DMS 273 (cell line): ENCODE results near the gene SLCO2B1.
A peak's percentile ranks its signal among the peaks of the same experiment; 100 is the strongest.

Experiments used
- DNase-seq: peaks from one replicate; lab custom pipeline; 2025; ENCODE audit not compliant: unreplicated experiment; lab: John Stamatoyannopoulos, UW

The SLCO2B1 gene

GRCh38 chr11:75214411-75214821 lies 63.5 kb downstream of the SLCO2B1 start:
- DNase-seq = peak; percentile 88

DNA sequence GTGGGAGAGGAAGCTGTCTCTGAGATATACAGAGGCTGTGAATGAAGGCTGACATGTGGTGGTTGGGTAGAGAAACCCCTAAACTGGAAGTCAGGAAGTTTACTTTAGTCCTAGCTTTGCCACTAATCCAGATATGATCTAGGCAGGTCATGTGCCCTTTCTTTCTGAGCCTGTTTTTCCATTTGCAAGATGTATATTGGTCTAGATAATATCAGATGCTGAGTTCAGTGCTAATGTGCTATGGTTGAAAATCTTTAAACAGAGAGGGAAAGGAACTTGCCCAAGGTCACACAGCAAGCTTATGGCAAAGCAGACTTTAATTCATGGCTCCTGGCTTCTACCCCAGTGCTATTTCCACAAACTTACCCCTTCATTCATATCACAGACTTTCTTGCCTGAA lies 63.9 kb downstream of the SLCO2B1 start:
- no peak for DNase-seq

GRCh38 chr11:75219869-75220268 lies 69.0 kb downstream of the SLCO2B1 start:
- DNase-seq = no peak

DNA sequence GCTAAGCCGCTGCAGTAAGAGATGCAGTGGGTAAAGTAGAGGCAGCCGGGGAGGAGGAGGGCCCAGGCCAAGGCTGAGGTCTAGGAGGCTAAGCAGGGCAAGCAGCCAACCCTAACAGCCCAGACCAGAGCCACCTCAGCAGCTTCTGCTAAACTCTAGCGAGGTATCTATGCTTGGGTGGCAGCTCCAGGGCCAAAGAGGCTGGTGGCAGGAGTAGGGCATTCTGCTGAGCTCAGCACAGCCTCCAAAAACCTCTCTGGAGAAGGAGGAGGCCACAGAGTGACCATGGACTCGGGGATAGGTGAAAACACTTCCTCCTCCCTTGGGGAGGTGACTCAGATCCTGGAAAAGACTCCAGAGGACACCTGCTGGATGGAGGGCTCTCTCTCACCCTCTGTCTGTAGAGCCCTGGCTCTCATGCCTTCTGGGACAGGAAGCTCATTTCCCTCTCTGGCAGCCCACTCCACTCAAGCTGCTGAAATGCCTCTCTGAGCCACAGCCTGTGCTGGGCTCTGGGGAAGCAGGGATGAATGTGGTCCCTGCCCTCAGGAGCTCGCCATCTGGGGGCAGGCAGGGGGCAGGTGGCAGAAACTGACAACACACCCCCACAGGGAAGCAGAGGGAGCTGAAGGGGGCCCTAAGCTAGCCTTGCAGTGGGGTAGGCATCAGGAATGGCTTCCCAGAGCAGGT lies 73.2 kb downstream of the SLCO2B1 start:
- DNase-seq = no peak

DNA sequence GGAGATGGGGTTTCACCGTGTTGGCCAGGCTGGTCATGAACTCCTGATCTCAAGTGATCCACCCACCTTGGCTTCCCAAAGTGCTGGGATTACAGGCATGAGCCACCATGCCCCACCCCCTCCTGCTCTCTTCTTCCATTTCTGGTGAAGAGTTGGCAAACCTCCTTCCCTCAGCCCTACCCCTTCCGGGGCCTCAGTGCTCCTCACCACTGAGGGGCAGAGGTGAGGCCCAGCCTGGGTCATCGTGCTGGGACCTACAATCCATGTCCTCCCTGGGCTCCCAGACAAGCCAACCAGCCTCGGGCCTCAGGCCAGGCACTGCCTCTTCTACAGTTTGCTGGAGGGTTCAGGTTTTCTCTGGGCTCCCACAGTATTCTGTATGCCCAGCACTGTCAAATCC lies 74.9 kb downstream of the SLCO2B1 start:
- DNase-seq = no peak

DNA sequence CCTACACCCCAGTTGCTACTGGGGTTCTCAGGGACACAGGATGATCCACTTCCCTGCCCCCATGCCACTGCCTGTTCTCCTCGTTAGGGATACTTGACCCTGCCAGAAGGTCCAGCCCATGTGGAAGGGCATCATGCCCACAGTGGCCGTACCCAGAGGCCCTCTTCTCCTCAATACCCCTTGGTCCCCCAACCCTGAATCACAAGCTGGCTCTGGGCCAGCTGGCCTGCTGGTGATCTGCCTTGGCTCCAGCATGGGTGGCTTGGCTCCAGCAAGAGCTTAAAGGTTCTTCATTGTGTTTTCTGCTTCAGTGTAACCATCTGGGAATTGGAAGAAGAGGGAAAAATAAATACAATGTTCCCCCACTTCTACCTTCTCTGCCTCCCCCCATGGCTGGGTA lies 78.6 kb downstream of the SLCO2B1 start:
- DNase-seq = no peak

- no peak for DNase-seq
Observed at GRCh38 chr11:75230621-75231020, 79.7 kb downstream of the SLCO2B1 start.

DNA sequence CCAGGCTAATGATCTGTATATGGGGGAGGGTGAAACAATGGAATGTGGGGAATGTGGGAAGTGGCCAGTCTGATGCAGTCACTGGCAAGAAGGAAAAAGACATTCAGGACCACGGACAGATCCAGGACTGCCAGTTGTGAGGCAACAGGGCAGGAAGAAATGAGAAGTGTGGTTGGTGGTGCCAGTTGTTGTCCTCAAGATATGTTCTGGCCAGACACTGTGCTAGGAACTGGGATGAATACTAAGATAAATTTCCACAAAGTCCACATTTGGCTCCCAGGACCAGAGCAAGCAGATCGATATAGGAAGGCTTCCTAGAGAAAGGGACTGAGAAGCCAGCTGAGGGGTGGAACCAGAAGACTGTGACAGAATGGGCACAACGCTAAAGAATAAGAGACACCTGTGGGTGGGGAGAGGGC lies 82.9 kb downstream of the SLCO2B1 start:
- DNase-seq = peak; percentile 42

DNA sequence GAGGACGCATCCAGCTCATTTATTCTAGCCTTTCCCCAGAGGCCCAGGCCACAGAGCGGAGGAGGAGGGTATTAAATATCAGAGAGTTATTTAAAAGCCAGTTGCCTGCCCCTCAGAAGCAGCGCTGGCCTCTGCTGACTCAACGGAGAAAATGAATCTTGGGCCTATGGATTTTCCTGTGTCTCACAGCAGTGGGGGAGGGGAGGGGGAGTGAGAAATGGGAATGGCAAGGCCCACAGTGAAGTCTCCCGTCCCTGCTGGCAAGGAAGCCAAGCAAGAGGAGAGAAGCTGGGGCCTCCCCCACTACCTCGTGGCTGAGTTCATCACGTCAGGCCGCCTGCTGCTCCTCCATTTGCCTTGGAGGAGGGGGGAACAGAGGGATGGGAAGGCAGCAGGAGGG lies 85.2 kb downstream of the SLCO2B1 start:
- no peak for DNase-seq

DNA sequence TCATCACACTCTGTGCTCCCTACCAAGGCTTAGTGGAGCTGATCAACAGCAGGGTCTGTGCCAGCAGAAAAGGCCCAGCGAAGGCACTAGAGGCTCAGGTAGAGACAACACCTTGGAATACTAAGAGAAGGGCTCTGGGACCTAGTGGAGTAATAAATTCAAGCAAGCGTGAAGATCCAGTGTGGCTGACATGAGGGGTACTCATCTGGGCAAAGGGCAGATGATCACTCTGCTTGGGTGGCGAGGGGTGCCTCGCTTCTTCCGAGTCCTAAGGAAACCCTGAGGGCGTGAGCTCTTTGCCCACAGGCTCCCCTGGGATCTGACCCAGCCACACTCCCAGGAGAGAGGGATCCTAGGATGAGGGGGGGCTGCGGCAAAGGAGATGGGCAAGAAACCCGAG lies 86.1 kb downstream of the SLCO2B1 start:
- DNase-seq = no peak

DNA sequence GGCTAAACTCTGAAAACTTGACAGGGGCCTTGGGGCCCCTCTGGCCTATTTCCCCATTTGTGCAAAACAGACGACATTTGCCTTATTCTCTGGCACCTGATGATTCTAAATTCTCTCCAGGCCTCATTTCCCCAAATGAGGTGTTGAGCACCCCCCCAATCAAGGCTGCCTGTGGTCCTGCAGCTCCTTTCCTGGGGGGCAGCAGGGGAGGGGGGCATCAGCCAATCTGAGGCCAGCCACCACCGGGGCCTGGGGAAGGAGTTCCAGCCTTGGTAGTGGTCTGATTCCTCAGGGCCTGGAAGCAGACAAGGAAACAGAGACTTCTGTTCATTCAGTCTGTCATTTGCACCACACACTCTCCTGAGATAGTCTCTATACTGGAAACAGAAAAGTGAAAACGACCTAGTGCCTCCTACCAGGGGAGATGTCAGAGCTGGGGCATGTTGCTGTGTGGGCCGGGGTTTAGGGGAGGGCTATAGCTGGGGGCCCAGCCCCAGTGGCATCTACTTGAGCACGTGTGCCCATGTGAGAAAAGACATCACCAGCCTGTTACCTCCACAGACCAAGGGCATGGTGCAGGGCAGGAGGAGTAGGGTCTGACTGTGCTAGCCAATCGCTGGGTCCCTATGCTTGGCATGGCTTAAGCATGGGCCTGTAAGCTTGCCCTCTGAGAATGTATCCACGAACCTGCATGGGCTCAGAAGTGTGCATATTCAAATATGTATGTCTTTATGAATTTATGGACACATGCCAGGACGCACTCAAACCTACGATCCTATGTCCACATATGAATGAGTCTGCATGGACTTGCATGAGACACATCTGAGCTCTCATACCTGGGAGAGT lies 87.9 kb downstream of the SLCO2B1 start:
- DNase-seq = no peak

GRCh38 chr11:75239531-75240290 lies 88.8 kb downstream of the SLCO2B1 start:
- no peak for DNase-seq

- DNase-seq = peak; percentile 70
Observed at GRCh38 chr11:75240311-75241035, 89.6 kb downstream of the SLCO2B1 start, which contains the start of gene TPBGL. Gene TPBGL, plus strand, starts transcription at chr11:75240774. Its CDS starts 276 bp downstream, at chr11:75241050.

DNA sequence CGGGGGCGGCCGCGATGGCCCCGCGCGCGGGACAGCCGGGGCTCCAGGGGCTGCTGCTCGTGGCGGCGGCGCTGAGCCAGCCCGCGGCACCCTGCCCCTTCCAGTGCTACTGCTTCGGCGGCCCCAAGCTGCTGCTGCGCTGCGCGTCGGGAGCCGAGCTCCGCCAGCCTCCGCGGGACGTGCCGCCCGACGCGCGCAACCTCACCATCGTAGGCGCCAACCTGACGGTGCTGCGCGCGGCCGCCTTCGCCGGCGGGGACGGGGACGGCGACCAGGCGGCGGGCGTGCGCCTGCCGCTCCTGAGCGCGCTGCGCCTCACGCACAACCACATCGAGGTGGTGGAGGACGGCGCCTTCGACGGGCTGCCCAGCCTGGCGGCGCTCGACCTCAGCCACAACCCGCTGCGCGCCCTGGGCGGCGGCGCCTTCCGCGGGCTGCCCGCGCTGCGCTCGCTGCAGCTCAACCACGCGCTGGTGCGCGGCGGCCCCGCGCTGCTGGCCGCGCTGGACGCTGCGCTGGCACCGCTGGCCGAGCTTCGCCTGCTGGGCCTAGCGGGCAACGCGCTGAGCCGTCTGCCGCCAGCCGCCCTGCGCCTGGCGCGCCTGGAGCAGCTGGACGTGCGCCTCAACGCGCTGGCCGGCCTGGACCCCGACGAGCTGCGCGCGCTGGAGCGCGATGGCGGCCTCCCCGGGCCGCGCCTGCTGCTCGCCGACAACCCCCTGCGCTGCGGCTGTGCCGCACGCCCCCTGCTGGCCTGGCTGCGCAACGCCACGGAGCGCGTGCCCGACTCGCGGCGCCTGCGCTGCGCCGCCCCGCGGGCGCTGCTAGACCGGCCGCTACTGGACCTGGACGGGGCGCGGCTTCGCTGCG lies 90.4 kb downstream of the SLCO2B1 start:
- peak; percentile 91 for DNase-seq

DNA sequence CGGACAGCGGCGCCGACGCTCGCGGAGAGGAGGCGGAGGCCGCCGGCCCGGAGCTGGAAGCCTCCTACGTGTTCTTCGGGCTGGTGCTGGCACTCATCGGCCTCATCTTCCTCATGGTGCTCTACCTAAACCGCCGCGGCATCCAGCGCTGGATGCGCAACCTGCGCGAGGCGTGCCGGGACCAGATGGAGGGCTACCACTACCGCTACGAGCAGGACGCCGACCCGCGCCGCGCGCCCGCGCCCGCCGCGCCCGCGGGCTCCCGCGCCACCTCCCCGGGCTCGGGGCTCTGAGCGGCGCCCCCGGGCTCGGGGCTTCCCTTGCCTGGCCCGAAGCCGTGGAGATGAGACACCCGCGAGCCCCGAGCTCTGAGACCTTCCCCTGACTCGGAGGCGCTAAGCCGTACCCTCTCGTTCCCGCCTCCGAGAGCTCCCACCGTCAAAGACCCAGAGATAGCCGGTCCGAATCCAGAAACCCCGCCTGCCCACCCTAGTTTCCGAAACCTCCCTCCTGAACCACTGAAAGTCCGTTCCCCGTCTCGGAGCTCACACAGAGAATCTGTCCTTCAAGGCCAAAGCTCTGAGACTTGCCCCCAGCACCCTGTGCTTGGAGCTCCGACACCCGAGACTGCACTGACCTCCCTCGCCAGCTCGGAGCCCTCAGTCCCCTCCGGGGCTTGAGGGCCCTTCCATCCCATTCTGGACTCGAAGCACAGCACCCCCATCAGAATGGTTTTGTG lies 91.2 kb downstream of the SLCO2B1 start:
- no peak for DNase-seq

GRCh38 chr11:75242722-75243600 lies 92.1 kb downstream of the SLCO2B1 start:
- DNase-seq = no peak

DNA sequence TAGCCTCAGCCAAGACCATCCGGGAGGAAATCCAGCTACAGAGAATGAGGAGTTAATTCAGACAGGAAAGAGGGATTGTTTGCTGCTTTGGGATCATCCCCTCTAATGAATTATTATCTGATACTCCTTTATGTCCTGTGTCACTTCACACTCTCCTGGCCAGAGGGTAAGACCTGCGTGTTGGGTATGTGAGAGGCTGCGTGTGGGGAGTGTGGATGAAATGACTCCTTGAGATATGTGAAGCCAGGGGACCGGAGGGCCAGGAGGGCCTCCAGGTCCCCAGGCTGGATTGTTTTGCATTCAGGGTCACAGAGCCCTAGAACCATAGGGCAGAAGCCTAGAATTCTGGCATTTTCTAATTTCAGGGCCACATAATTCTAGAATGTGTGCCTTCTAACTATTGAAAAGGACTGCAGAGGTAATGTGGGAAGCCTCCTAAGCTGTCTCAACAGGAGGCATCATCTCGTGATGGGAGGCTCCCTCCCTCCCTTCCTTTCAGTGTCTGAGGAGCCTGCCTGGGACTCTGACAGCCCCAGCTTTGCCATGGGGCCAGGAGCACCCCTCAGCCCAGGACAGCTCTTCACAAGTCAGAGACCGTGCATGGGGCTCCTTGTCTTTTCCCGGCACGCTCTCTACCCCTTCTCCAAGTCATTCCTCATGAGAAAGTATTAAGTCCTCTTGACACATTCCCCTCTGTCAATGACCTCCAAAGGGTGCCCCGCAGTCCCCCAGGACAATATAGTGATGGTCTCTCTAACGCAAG lies 93.3 kb downstream of the SLCO2B1 start:
- no peak for DNase-seq
